Nucleus accumbens (tissue), 56 donors: ENCODE measurements around the gene MBL2.
A peak's percentile ranks its signal among the peaks of the same experiment; 100 is the strongest.

Experiments used
- DNase-seq, 56 donors: peaks; one replicate each; lab custom pipeline; 2025; lab: John Stamatoyannopoulos, UW

MBL2 gene

DNA sequence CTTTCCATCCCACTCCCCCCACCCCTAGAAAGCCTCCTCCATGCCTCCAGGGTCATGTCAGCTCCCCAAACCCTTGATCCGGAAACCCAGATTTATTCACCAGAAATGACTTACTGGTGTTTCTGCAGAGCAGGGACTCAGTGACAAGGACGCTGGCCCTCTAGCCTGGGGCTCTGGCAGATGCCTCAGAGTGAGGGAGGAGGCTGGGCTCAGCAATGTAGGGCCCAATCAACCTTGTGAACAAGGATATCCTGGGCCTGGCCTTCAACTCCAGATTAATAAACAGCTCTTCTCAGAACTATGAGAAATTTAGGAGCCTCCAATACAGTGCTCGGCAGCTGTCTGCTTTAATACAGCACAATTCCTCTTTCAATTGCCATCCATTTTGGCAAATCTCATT lies at the start of gene MBL2:
MBL2 (minus strand) TSS at position 162 of the 400 bp plus-strand sequence. CDS start 1,149 bp downstream, outside the sequence.
- DNase-seq, result no peak

- DNase-seq, result no peak
These were observed 47.7 kb upstream of the MBL2 start for GRCh38 chr10:52820309-52820708.

- DNase-seq, result peak in 1 of 56 donors; percentile 4
These were observed 45.4 kb upstream of the MBL2 start for GRCh38 chr10:52818019-52818418.

- no peak for DNase-seq
These were observed 41.9 kb upstream of the MBL2 start for GRCh38 chr10:52814506-52814905.

- DNase-seq, result no peak
These were observed 39.2 kb upstream of the MBL2 start for GRCh38 chr10:52811776-52812175.

- no peak for DNase-seq
These were observed 38.2 kb upstream of the MBL2 start for GRCh38 chr10:52810761-52811160.

GRCh38 chr10:52807803-52808202 lies 35.2 kb upstream of the MBL2 start:
- no peak for DNase-seq

GRCh38 chr10:52805414-52806285 lies 33.1 kb upstream of the MBL2 start:
- DNase-seq, result no peak

GRCh38 chr10:52801947-52802346 lies 29.4 kb upstream of the MBL2 start:
- DNase-seq, result no peak

DNA sequence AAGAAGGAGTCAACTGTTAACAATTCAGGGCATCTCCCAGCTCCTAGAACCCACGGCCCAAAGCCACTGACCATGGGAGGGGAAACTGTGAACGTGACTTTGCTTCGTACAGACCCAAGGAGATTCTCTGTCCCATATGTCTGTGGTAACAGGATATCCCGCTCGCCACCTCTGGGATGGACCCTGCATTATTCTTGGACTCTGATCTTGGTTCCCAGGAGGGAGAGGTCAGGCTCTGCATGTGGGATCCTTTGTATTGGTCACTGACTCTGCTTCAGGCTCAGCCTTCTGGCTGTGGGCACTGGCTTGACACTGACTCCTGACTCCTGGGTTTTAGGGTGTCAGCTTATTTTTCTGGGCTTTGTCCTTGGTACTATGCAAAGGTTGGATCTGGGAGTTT lies 13.5 kb upstream of the MBL2 start:
- DNase-seq, result no peak

DNA sequence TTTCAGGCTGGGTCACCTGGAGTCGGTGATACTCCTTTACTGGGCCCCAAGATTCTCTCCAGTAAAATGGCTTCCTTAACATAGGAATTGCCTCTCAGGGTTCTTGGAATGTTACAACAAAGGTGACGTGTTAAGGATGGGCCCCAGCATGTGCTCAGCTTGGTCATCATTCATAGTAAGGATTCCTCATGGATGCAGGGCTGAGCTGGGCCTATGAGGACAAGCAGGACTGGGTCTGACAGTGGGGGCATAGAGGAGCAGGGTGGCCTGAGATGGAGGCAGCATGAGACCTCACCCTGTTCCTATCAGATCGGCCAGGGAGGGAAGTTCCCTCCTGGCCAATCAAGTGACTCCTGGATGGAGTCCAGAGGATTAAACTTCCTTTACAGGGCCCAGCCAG lies 12.8 kb upstream of the MBL2 start:
- DNase-seq, result no peak

DNA sequence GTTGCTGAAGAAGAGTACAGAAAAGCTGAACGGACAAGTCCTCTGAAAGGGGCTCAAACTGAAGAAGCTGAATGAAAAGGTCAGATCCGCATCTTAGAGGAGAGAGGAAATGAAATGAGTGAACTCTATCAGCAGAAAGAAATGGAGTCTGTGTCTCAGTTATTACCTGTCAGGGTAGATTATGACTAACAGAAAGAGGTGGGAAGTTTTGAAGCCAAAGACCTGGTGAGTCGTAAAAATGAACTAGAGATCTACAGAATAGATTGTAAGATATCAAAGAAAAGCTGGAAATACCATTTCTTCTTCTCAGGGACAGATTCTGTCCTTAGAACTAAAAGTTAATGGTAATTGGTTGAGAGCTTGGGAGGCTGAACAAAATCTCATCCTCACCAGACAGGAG lies 11.1 kb upstream of the MBL2 start:
- no peak for DNase-seq

DNA sequence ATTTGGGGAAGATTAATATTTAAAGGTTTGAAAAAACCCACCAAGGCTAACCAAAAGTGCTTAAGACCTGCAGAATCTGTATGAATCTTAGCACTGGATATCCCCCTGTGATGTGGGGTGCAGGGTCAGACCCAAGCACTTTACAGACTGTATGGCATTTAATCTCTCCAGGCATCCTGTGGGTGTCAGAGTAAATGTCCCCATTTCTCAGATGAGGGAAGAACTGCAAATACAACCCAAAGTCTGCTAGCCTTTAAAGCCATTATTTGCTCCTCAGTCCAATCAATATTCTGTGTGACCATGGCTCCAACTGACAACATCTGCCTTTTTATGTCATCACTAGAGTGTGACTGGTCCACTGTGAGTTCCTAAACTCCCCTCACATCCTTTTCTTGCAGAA lies 10.0 kb upstream of the MBL2 start:
- DNase-seq, result no peak

DNA sequence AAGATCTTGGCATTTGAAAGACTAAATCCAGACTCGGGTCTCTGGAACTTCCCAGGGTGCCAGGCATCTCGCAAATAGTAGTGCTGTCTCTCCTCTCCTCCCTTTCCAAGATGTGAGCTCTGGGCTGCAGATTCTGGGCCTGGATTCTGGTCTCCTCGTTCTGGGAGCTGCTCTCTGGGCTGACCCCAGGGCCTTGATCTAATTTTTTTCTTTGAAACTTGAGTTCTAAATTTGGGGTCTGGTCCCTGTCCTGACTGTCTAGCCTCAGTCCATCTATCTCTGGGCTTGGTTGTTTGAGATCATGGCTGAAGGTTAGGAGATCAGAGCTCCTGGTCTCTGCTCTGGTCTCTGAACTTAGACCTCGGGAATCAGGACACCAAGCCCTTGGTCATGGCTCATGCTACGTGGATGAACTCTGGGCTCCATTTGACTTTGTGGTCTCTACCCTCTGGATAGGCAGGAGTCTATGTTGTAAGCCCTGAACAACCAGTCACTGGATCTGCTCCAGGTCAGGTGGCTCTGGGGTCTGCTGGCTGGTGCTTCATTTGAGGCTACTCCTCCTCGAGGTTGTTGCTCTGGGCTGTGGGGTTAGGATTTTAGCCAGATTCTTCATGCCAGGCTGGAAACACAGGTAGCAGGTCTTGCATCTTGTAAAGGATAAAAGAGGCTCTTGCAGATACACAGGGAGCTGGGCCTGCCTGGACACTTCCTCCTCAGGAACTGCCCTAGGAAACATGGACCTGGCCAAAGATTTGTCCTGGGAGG lies 8.0 kb upstream of the MBL2 start:
- no peak for DNase-seq

DNA sequence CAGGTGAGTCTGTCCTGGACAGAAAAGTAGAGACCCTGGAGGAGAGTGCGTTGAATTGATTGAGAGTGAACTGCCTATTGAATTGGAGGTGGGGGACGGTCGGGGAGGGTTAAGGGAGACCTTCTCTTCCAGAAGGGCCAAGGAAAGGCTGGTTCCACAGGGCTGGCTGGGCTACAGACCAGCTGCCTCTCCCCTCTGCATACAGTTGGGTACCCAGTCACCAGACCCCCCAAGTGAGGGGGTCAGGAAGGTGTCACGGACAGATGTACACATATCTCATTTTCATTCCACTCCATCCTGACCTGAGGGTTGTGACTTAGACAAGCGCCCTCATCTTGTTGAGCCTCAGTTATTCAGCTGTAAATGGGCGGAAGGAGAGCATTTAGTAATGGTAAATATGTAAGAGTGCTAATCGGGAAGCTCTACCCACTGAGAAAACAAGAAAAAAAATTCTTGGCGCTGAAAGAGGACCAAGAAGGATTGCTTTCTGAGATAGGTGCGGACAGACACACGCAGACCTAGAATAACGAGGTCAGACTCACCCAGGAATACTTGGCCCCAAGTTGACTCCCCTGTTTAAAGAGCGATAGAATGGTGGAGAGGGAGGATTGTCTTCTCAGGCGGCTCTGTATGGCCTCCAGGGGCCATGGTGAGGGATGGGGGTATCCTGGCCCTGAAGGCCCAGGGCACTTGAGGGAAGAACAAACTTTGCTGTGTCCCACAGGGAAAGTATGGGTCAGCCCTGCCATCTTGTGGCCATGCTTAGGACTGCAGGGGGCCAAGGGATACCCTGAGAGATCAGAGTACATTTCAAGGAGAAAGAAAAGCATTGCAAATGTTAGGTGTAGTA lies 7.2 kb upstream of the MBL2 start:
- DNase-seq, result peak in 38 of 56 donors; percentile 8 to 71 (median 37)

DNA sequence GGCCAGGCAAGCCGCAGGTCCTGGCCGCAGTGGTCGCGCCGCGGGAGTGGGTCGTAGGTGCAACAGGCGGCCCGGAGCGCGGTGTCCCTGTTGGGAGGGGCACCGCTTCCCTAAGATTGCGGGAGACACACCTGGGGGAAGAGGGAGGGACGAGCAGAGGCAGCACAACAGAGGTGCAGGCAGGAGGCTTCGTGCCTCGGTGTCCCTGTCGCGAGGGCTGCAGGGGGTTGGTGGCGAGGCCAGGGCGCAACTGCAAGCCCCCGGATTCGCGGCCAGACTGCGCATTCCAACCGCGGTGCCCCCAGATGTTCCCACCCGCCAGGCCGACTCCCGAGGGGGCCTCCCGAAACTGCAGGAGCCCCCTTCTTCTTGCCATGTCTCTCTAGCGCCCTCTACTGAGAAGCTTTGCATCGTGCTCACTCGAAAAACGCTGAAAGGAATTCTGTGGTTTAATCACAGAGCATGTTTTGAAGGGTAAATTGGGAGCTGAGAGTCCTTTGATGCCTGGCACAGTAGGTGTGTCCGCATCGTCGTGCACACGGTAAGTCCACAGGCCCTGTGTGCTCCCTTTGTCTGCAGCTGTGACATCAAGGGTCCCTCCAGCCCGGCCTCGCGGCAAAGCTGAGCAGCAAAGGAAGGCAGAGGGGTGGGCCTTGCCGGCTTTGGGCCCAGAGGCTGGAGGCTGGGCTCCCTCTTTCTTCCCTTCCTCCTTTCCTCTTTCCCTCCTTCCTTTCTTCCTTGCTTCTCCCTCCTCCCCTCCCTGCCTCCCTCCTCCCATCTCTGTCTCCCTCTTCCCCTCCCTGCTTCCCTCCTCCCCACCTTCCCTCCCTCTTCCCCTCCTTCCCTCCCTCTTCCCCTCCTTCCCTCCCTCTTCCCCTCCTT lies 6.2 kb upstream of the MBL2 start:
- DNase-seq, result peak in 6 of 56 donors; percentile 1 to 22 (median 10)

DNA sequence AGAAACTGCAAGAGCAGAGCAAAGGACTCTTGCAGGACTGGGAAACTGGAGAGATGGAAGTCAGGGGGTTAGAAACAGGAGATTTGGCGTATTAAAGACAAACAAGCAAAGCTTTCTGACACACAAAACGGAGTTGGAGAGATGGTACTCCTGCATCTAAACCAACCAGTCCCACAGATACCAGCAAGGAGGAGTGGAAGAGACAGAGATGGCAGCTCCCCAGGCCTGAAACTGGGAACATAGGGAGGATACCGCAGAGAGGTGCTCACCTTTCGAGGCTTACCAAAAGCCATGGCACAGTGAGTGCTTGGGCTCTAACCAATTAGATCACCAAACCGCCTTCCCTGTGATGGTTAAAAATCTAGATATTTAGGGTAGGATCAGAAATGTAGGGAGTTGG lies 4.8 kb upstream of the MBL2 start:
- no peak for DNase-seq

DNA sequence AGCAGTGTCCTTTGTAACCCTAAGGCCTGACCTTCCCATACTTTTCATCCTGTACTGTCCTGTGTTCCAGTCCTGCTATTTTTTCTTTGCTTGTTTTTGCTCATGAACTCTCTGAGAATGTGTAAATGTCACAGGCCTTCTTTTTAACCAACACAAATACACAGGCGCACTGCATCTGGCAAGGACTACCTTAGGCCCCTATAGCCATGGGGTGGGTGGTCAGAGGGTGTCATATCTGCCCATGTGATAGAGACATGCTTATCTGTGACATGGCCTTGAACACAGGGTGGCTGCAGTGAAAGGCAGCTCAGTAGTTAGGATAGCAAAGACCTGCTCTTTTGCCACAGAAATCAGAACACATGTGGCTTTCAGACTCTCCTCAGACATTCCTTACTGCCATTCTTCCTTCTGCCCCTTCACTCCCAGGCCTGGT lies 3.9 kb upstream of the MBL2 start:
- no peak for DNase-seq

GRCh38 chr10:52775132-52775647 lies 2.6 kb upstream of the MBL2 start:
- no peak for DNase-seq
